ENCODE measurements around the gene EIF3J. TPM values are rescaled to one million over a fixed set of nuclear protein-coding genes. Genes with fewer than 3 reads are reported as not detected.

The EIF3J gene
- total RNA-seq, 1 donor from 2014 or later: 59.5 TPM

- TF ChIP-seq CTCF (IDR thresholded peaks at IDR 0.05; ENCODE audit: partially characterized antibody, unreplicated experiment): peak; percentile 34
- Mint-ChIP-seq H3K27ac (ENCODE audit: unreplicated experiment) (no peak overlapping the region), H3K36me3 (ENCODE audit: unreplicated experiment) (no peaks in the 10 kb centered on the region), H3K4me1 (ENCODE audit: low read depth, unreplicated experiment) (no peaks in the 10 kb centered on the region), H3K4me3 (ENCODE audit: unreplicated experiment) (no peak overlapping the region), H3K9me3 (ENCODE audit: unreplicated experiment) (no peaks in the 10 kb centered on the region), H3K27me3 (ENCODE audit: unreplicated experiment) (no peaks in the 10 kb centered on the region)
- no peak for DNase-seq
Observed at GRCh38 chr15:44593042-44593736, 56.2 kb downstream of the EIF3J start.

- H3K9me3 Mint-ChIP-seq (ENCODE audit: unreplicated experiment): no peaks in the 10 kb centered on the region
- TF ChIP-seq CTCF (IDR thresholded peaks at IDR 0.05; ENCODE audit: partially characterized antibody, unreplicated experiment): no peak
- no peaks in the 10 kb centered on the region for H3K4me1 Mint-ChIP-seq (ENCODE audit: low read depth, unreplicated experiment)
- no peak for DNase-seq
- no peaks in the 10 kb centered on the region for H3K36me3 Mint-ChIP-seq (ENCODE audit: unreplicated experiment)
- H3K27ac Mint-ChIP-seq (ENCODE audit: unreplicated experiment): no peak overlapping the region
- H3K27me3 Mint-ChIP-seq (ENCODE audit: unreplicated experiment): no peaks in the 10 kb centered on the region
- H3K4me3 Mint-ChIP-seq (ENCODE audit: unreplicated experiment): no peak overlapping the region
Observed at GRCh38 chr15:44595246-44595645, 58.3 kb downstream of the EIF3J start.

GRCh38 chr15:44595656-44596510, 58.9 kb downstream of the EIF3J start:
- no peaks in the 10 kb centered on the region for H3K4me1 Mint-ChIP-seq (ENCODE audit: low read depth, unreplicated experiment)
- H3K4me3 Mint-ChIP-seq (ENCODE audit: unreplicated experiment): no peak overlapping the region
- H3K27ac Mint-ChIP-seq (ENCODE audit: unreplicated experiment): no peak overlapping the region
- H3K36me3 Mint-ChIP-seq (ENCODE audit: unreplicated experiment): no peaks in the 10 kb centered on the region
- no peaks in the 10 kb centered on the region for H3K27me3 Mint-ChIP-seq (ENCODE audit: unreplicated experiment)
- no peak for TF ChIP-seq CTCF (IDR thresholded peaks at IDR 0.05; ENCODE audit: partially characterized antibody, unreplicated experiment)
- no peak for DNase-seq
- H3K9me3 Mint-ChIP-seq (ENCODE audit: unreplicated experiment): no peaks in the 10 kb centered on the region

- H3K27me3 Mint-ChIP-seq (ENCODE audit: unreplicated experiment): no peaks in the 10 kb centered on the region
Observed at GRCh38 chr15:44596511-44597010, 59.6 kb downstream of the EIF3J start.

More at GRCh38 chr15:44596511-44597010, 59.6 kb downstream of the EIF3J start:
- no peaks in the 10 kb centered on the region for H3K36me3 Mint-ChIP-seq (ENCODE audit: unreplicated experiment)
- DNase-seq: no peak
- H3K27ac Mint-ChIP-seq (ENCODE audit: unreplicated experiment): no peak overlapping the region
- no peak overlapping the region for H3K4me3 Mint-ChIP-seq (ENCODE audit: unreplicated experiment)
- no peaks in the 10 kb centered on the region for H3K9me3 Mint-ChIP-seq (ENCODE audit: unreplicated experiment)
- H3K4me1 Mint-ChIP-seq (ENCODE audit: low read depth, unreplicated experiment): no peaks in the 10 kb centered on the region
- no peak for TF ChIP-seq CTCF (IDR thresholded peaks at IDR 0.05; ENCODE audit: partially characterized antibody, unreplicated experiment)
